ENCODE measurements around the gene AGAP1.
A peak's percentile ranks its signal among the peaks of the same experiment; 100 is the strongest.

The AGAP1 gene

DNA sequence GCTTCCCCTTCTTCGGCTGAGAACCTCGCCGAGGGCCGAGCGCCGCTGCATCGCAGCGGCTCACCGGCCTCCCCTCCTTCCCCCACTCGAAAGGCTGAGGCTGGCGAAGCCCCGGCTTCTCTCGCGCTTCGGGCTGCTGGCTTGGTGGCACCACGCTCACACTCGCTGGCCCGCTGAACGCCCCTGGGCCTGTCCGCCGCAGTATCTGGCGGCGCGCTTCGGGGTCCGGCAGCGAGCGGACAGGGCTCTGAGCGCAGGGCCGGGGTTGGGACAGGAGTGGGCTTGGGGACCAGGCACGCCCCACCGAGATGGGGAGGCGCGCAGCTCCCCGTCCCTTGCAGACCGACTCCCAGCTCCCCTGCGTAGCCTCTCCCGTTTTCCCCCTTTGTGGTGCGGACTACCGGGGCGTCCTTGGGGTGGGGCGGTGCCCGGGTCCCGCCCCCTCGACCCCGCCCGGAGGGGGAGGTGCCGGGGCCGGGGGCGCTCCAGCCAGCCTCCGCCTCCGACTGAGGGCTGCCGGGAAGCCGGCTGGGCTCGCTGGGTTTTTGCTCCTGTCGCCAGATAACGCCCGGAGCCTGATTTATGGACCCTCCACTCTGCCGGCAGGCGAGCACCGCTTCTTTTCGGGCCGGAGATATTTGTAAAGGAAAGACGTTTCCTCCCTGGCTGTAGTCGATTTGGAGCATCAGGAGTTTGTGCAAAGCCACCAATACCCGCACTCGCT is 670.5 kb downstream of the AGAP1 start:
- no peak for DNase-seq (ENCODE audit: low read depth)
- H3K4me3 ChIP-seq (ENCODE audit: low read length) = peak overlapping the region; percentile 19
- TF ChIP-seq, protein P1, sequence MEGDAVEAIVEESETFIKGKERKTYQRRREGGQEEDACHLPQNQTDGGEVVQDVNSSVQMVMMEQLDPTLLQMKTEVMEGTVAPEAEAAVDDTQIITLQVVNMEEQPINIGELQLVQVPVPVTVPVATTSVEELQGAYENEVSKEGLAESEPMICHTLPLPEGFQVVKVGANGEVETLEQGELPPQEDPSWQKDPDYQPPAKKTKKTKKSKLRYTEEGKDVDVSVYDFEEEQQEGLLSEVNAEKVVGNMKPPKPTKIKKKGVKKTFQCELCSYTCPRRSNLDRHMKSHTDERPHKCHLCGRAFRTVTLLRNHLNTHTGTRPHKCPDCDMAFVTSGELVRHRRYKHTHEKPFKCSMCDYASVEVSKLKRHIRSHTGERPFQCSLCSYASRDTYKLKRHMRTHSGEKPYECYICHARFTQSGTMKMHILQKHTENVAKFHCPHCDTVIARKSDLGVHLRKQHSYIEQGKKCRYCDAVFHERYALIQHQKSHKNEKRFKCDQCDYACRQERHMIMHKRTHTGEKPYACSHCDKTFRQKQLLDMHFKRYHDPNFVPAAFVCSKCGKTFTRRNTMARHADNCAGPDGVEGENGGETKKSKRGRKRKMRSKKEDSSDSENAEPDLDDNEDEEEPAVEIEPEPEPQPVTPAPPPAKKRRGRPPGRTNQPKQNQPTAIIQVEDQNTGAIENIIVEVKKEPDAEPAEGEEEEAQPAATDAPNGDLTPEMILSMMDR (IDR thresholded peaks at IDR 0.05; ENCODE audit: insufficient read depth, low read depth, low read length, missing control alignments) = no peak

DNA sequence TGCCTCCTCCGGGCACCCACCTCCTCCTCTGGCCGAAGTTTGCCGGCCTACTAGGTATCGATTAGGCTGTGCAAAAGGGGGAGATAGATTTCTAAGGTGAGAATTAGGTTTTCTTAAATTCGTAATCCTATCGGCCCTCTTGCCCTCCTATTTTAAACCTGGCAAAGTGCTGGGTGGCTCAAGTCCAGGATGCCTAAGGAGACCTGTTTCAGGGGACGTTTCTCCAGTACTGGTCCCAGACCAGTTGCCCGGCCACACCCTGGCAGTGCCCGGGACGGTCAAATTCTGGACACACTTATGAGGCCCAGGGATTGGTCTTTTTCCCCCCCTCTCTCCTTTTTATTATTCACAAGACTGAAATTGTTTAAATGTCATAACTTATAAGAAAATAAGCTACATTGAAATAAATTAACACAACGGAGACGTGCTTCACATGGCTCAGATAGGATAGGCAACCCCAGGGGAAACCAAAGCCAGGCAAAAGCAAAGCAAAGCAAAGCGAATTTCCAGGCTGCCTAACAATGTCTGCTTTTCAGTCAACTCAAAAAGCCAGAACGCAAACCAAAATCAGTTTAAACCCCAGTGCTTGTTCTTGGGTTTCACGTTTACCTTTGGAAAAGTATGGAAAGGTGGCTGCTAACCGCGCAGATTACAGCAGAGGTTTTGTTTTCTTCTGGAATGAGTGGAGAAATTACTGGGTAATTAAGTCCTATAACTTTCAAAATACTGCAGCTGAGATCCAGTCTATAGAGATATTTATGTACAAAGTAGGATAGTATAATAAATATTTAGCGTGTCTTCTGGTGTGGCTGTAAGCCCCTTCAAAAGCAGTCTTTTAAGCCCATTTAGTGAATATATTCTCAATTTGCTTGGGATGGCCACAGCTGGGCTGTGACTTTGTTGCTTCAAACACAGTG is 671.3 kb downstream of the AGAP1 start:
- no peak for DNase-seq (ENCODE audit: low read depth)
- no peak overlapping the region for H3K4me3 ChIP-seq (ENCODE audit: low read length)
- TF ChIP-seq, protein P1 (IDR thresholded peaks at IDR 0.05; ENCODE audit: insufficient read depth, low read depth, low read length, missing control alignments) = no peak

DNA sequence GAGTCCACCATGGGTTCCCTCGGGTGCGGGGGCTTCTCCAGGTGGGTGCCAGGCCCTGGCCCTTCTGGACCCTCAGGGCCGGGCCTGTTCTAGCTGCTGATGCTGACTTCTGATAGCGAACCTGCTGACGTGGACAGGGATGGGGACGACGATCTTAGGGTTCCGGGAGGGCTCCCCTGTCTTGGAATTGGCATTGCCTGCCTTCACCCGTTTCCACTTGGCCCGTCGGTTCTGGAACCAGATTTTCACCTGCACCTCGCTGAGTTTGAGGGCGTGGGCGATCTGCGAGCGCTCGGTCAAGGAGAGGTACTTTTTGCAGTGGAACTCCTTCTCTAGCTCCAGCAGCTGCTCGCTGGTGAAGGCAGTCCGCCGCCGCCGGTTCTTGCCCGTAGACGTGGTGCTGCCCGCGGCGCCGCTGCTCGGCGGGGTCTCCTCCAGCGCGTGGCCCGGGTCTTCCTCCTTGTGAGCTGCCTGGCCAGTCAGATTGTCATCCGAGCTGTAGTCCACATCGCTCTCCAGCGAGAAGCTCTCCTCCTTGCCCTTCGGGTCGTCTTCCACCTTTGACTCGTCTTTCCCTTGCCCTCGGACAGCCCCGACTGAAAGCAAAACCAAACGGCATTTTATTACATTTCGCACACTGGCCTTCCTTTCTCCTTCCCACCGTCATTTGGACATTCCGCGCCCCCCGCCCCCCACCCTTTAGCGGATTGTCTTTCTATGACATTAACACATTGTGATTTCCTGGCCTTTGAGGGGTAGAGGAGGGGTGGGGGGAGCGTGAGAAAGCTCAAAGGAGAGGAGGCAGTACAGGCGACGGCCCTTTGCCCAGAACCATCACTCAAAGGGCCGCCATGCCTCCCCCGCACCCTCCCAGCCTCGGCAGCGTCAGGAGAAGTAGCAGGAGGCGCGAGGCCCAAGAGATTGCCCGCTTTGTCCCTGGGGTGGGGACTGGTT is 672.3 kb downstream of the AGAP1 start:
- TF ChIP-seq, protein P1 (IDR thresholded peaks at IDR 0.05; ENCODE audit: insufficient read depth, low read depth, low read length, missing control alignments) = no peak
- DNase-seq (ENCODE audit: low read depth) = no peak
- H3K4me3 ChIP-seq (ENCODE audit: low read length) = no peak overlapping the region

DNA sequence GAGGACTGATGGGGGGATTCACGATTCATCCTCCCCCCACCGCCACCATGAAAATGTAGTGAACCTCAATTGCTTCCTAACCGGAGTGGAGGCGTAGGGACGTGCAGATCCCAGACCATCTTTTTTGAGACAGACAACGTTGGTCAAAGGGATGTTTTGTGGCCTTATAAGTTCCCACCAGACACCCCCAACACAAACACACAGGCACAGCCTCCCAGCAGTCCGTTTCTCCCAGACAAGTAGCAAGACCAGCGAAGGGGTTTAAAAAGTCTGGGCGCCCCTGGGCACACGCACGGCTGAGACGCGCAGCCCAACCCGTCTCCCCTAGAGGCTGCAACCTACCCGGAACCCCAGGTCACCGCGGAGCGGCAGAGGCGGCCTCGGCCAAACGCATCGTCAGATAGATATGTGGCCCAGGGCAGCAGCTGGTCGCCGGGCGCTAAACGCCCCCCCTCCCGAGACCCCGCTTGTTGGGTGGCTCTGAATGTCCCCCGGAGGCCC is 673.0 kb downstream of the AGAP1 start:
- TF ChIP-seq, protein P1 (IDR thresholded peaks at IDR 0.05; ENCODE audit: insufficient read depth, low read depth, low read length, missing control alignments) = no peak
- H3K4me3 ChIP-seq (ENCODE audit: low read length) = no peak overlapping the region

DNA sequence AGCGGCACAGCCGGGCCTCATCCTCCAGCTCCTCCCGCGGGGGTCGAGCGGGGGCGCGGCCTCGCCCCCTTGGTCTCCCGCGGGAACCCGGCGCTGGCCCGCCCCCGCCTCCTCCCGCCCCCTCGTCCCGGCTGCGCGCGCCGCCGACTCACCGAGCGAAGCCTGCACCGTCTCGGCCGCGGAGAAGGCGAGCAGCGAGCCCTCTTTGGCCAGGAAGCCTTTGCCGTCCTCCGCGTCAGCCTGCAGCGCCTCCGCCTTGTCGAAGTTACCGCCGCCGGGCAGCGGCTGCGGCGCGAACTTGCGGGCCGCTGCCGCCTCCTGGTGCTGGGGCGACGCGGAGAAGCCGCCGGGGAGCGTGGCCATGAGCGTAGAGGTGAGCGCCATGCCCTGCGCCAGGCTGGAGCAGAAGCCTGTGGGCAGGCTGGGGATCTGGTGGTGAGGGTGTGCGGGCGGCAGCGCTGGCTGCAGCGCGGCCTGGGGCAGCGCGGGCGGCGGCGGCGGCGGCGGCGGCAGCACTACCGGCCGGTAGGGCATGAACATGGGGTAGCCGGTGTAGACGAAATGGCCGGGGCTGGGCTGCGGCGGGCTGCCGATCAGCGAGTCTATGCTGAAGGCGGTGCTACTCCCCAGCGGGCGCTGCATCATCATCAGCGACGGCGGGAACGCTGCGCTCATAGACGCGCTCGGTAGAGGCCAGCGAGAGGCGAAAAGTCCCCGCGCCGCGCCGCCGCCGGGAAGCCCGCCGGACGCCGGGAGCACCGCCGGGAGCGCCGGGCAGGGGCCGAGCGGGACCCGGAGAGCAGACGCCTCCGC is 673.7 kb downstream of the AGAP1 start:
- no peak overlapping the region for H3K4me3 ChIP-seq (ENCODE audit: low read length)
- TF ChIP-seq, protein P1 (IDR thresholded peaks at IDR 0.05; ENCODE audit: insufficient read depth, low read depth, low read length, missing control alignments) = peak; percentile 7
- peak; percentile 65 for DNase-seq (ENCODE audit: low read depth)

More for the DNA sequence above, 673.0 kb downstream of the AGAP1 start:
- DNase-seq (ENCODE audit: low read depth) = no peak

All from epithelial cell of esophagus (primary cell).